ACC112 (cell line): Measurements from ENCODE around the gene CPNE4.

Experiments used
- H2AFZ ChIP-seq: fragments of 200-600 bp; sonication (generic); one replicate; pipeline ENCODE4 v1.6.0; 2017; ENCODE audit warnings: antibody characterized with exemption, low read length; ENCODE audit not compliant: unreplicated experiment
- H3K27ac ChIP-seq: fragments of 200-600 bp; sonication (generic); 2 replicates; pipeline ENCODE4 v1.5.1; 2014; ENCODE audit warnings: low read depth, mild to moderate bottlenecking, antibody characterized with exemption, low read length, moderate library complexity
- H3K27me3 ChIP-seq: fragments of 200-600 bp; sonication (generic); 2 replicates; pipeline ENCODE4 v1.6.1; 2014; ENCODE audit warnings: mild to moderate bottlenecking, antibody characterized with exemption, low read length, moderate library complexity, mixed read lengths; ENCODE audit not compliant: insufficient read depth
- H3K36me3 ChIP-seq: fragments of 200-600 bp; sonication (generic); 2 replicates; pipeline ENCODE4 v1.6.1; 2016; ENCODE audit warnings: mild to moderate bottlenecking, antibody characterized with exemption, low read length, moderate library complexity, mixed read lengths; ENCODE audit not compliant: insufficient read depth
- H3K4me1 ChIP-seq: fragments of 200-600 bp; sonication (generic); one replicate; pipeline ENCODE4 v1.6.1; 2016; ENCODE audit warnings: low read length, mixed read lengths; ENCODE audit not compliant: insufficient read depth, unreplicated experiment, control insufficient read depth
- H3K4me3 ChIP-seq: fragments of 200-600 bp; sonication (generic); 2 replicates; pipeline ENCODE4 v1.5.1; 2014; ENCODE audit warnings: mild to moderate bottlenecking, low read depth, low read length
- H3K79me2 ChIP-seq: fragments of 200-600 bp; sonication (generic); one replicate; pipeline ENCODE4 v1.6.0; 2016; ENCODE audit warnings: low read length; ENCODE audit not compliant: control insufficient read depth, unreplicated experiment, insufficient read depth

CPNE4 gene

GRCh38 chr3:131723343-131723742, 311.5 kb downstream of the CPNE4 start:
- no peaks in the 10 kb centered on the region for H3K36me3 ChIP-seq
- H2AFZ ChIP-seq = no peak overlapping the region
- no peak overlapping the region for H3K4me3 ChIP-seq
- H3K27me3 ChIP-seq = peaks cover 12% of the 10 kb centered on the region; the same call in 1 of the 2 replicates
- H3K4me1 ChIP-seq = no peaks in the 10 kb centered on the region
- H3K27ac ChIP-seq = no peak overlapping the region
- no peaks in the 10 kb centered on the region for H3K79me2 ChIP-seq

GRCh38 chr3:131717493-131717892, 317.3 kb downstream of the CPNE4 start:
- H3K4me1 ChIP-seq = no peaks in the 10 kb centered on the region
- H3K4me3 ChIP-seq = no peak overlapping the region
- peaks cover 5% of the 10 kb centered on the region for H3K27me3 ChIP-seq
- H3K79me2 ChIP-seq = no peaks in the 10 kb centered on the region
- H3K27ac ChIP-seq = no peak overlapping the region
- no peaks in the 10 kb centered on the region for H3K36me3 ChIP-seq
- no peak overlapping the region for H2AFZ ChIP-seq

GRCh38 chr3:131716943-131717342, 317.9 kb downstream of the CPNE4 start:
- H2AFZ ChIP-seq = no peak overlapping the region
- no peak overlapping the region for H3K27ac ChIP-seq
- peaks cover 5% of the 10 kb centered on the region for H3K27me3 ChIP-seq
- H3K79me2 ChIP-seq = no peaks in the 10 kb centered on the region
- no peak overlapping the region for H3K4me3 ChIP-seq
- H3K36me3 ChIP-seq = no peaks in the 10 kb centered on the region
- no peaks in the 10 kb centered on the region for H3K4me1 ChIP-seq

GRCh38 chr3:131716007-131716406, 318.8 kb downstream of the CPNE4 start:
- H3K36me3 ChIP-seq = no peaks in the 10 kb centered on the region
- H2AFZ ChIP-seq = no peak overlapping the region
- H3K79me2 ChIP-seq = no peaks in the 10 kb centered on the region

GRCh38 chr3:131714585-131715220, 320.1 kb downstream of the CPNE4 start:
- Histone ChIP-seq H3K4me1 (no peaks in the 10 kb centered on the region), H3K27ac (no peak overlapping the region), H3K27me3 (peaks cover 5% of the 10 kb centered on the region), H3K36me3 (no peaks in the 10 kb centered on the region), H2AFZ (no peak overlapping the region), H3K79me2 (no peaks in the 10 kb centered on the region), H3K4me3 (no peak overlapping the region)

More at GRCh38 chr3:131716007-131716406, 318.8 kb downstream of the CPNE4 start:
- no peaks in the 10 kb centered on the region for H3K4me1 ChIP-seq
- no peak overlapping the region for H3K4me3 ChIP-seq
- H3K27me3 ChIP-seq = peaks cover 5% of the 10 kb centered on the region
- no peak overlapping the region for H3K27ac ChIP-seq

- no peaks in the 10 kb centered on the region for H3K36me3 ChIP-seq
- H3K27ac ChIP-seq = no peak overlapping the region
- H3K4me1 ChIP-seq = no peaks in the 10 kb centered on the region
- H3K27me3 ChIP-seq = peaks cover 5% of the 10 kb centered on the region
- H3K4me3 ChIP-seq = no peak overlapping the region
- H3K79me2 ChIP-seq = no peaks in the 10 kb centered on the region
- no peak overlapping the region for H2AFZ ChIP-seq
Observed at GRCh38 chr3:131713416-131714123, 321.2 kb downstream of the CPNE4 start.

GRCh38 chr3:131712662-131713061, 322.2 kb downstream of the CPNE4 start:
- Histone ChIP-seq H3K27ac (no peak overlapping the region), H3K36me3 (no peaks in the 10 kb centered on the region), H2AFZ (no peak overlapping the region), H3K79me2 (no peaks in the 10 kb centered on the region), H3K4me3 (no peak overlapping the region), H3K4me1 (no peaks in the 10 kb centered on the region), H3K27me3 (peaks cover 5% of the 10 kb centered on the region)

- no peak overlapping the region for H3K27ac ChIP-seq
Observed at GRCh38 chr3:131711114-131711768, 323.6 kb downstream of the CPNE4 start.

GRCh38 chr3:131708241-131708640, 326.6 kb downstream of the CPNE4 start:
- Histone ChIP-seq H2AFZ (no peak overlapping the region), H3K79me2 (no peaks in the 10 kb centered on the region), H3K4me3 (no peak overlapping the region), H3K36me3 (no peaks in the 10 kb centered on the region), H3K27ac (no peak overlapping the region), H3K4me1 (no peaks in the 10 kb centered on the region), H3K27me3 (no peaks in the 10 kb centered on the region; the same call in 1 of the 2 replicates)

More at GRCh38 chr3:131711114-131711768, 323.6 kb downstream of the CPNE4 start:
- no peak overlapping the region for H2AFZ ChIP-seq
- no peaks in the 10 kb centered on the region for H3K4me1 ChIP-seq
- H3K36me3 ChIP-seq = no peaks in the 10 kb centered on the region
- H3K4me3 ChIP-seq = no peak overlapping the region
- H3K27me3 ChIP-seq = no peaks in the 10 kb centered on the region; the same call in 1 of the 2 replicates
- H3K79me2 ChIP-seq = no peaks in the 10 kb centered on the region

- Histone ChIP-seq H3K36me3 (no peaks in the 10 kb centered on the region), H3K27ac (no peak overlapping the region), H3K79me2 (no peaks in the 10 kb centered on the region), H3K4me1 (no peaks in the 10 kb centered on the region), H3K4me3 (no peak overlapping the region), H2AFZ (no peak overlapping the region), H3K27me3 (no peaks in the 10 kb centered on the region)
Observed at GRCh38 chr3:131705558-131706051, 329.2 kb downstream of the CPNE4 start.
